PFSK-1 (cell line): ENCODE results near the gene SF3A1.

Experiments
- POLR2AphosphoS5 ChIP-seq: IDR thresholded peaks from 2 replicates; pipeline ENCODE4 v1.6.1; 2012; ENCODE audit warnings: low read depth, mild to moderate bottlenecking, control low read depth, low read length, moderate library complexity
- TF ChIP-seq, protein P1 (sequence below), 2 experiments: IDR thresholded peaks; 2 replicates each; pipeline versions ENCODE4 v1.6.1 to v1.8.0; 2011 to 2012; ENCODE audit warnings: low read depth in 2 of 2, low read length in 2 of 2, control low read depth in 1 of 2, inconsistent platforms in 1 of 2, mild to moderate bottlenecking in 1 of 2, moderate library complexity in 1 of 2; ENCODE audit not compliant: insufficient read depth in 1 of 2

GRCh38 chr22:30357650-30358215, 1.0 kb upstream of the SF3A1 start:
- no peak for TF ChIP-seq POLR2AphosphoS5
- TF ChIP-seq, protein P1, sequence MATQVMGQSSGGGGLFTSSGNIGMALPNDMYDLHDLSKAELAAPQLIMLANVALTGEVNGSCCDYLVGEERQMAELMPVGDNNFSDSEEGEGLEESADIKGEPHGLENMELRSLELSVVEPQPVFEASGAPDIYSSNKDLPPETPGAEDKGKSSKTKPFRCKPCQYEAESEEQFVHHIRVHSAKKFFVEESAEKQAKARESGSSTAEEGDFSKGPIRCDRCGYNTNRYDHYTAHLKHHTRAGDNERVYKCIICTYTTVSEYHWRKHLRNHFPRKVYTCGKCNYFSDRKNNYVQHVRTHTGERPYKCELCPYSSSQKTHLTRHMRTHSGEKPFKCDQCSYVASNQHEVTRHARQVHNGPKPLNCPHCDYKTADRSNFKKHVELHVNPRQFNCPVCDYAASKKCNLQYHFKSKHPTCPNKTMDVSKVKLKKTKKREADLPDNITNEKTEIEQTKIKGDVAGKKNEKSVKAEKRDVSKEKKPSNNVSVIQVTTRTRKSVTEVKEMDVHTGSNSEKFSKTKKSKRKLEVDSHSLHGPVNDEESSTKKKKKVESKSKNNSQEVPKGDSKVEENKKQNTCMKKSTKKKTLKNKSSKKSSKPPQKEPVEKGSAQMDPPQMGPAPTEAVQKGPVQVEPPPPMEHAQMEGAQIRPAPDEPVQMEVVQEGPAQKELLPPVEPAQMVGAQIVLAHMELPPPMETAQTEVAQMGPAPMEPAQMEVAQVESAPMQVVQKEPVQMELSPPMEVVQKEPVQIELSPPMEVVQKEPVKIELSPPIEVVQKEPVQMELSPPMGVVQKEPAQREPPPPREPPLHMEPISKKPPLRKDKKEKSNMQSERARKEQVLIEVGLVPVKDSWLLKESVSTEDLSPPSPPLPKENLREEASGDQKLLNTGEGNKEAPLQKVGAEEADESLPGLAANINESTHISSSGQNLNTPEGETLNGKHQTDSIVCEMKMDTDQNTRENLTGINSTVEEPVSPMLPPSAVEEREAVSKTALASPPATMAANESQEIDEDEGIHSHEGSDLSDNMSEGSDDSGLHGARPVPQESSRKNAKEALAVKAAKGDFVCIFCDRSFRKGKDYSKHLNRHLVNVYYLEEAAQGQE (IDR thresholded peaks at IDR 0.05; ENCODE audit: insufficient read depth in 1 of 2, low read depth in 2 of 2, low read length in 2 of 2), result no peak
